HG03565 (cell line): Measurements from ENCODE around the gene PRODH2.
"Not testable (repeated sequence)": the region's sequence is repeated elsewhere in the genome, so short reads cannot be mapped to it uniquely, and the experiment has no call there.

Source experiments
- ATAC-seq: cut with Tn5 transposase; IDR thresholded peaks from one replicate; pipeline ENCODE4 v1.9.1; 2021; ENCODE audit warnings: mild to moderate bottlenecking, moderate library complexity; ENCODE audit not compliant: unreplicated experiment

Gene PRODH2

DNA sequence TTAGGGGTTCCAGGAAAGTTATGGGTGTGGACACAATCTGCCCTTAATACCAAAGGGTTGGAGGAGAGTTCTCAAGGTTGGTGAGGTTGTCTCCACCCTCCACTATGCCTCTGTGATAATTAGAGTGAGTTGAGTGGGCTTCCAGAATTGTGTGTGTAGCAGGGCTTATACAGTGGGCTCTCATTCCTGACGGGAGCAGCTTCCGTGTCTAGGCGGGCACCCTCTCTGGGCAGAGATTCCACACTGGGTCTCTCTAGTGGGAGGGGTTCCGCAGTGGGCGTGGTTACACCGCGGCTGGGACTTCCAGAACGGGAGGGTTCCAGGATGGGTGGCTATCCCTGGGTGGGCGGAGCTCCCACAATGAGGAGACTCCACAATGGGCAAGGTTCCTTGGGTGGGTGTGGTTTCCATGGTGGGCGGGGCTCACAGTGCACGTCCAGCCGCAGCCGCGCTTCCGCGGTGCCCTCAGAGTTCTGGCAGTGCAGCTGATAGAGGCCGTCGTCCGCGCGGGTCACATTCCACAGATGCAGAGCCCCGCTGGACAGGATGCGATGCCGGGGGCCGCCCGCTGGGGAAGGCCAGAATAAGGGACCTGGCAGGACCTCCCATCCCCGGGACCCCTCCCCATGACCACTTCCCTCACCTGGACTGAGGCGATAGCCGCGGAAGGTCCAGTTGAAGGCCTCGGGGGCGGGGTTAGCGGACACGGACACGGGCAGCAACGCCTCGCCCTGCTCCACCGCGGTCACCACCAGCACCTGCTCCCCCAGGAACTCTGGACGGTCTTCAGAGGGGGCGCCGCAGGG, 31.2 kb upstream of the PRODH2 start:
- no peak for ATAC-seq

DNA sequence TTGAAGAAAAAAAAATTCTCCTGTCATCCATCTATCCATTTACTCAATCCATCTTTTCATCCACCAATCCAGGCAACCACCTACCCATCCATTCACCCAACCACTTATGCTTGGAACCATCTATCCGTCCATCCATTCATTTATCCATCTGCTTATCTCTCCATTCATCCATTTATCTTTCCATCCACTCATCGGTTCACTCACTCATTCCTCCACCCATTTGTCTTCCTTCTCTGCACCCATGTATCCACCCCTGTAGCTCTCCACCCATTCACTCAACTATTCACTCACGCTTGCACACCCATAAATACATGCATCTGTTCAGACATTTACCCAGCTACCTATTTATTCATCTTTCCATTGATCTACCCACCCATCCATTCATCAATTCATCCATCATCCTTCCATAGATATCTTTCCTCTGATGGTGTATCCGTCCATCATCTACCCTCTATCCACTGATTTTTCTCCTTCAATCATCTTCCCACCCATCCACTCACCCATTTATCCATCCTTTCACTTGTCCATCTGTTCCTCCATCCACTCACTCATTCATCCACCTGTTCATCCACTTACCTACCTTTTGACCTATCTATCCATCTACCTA, 30.1 kb upstream of the PRODH2 start:
- ATAC-seq = no peak

DNA sequence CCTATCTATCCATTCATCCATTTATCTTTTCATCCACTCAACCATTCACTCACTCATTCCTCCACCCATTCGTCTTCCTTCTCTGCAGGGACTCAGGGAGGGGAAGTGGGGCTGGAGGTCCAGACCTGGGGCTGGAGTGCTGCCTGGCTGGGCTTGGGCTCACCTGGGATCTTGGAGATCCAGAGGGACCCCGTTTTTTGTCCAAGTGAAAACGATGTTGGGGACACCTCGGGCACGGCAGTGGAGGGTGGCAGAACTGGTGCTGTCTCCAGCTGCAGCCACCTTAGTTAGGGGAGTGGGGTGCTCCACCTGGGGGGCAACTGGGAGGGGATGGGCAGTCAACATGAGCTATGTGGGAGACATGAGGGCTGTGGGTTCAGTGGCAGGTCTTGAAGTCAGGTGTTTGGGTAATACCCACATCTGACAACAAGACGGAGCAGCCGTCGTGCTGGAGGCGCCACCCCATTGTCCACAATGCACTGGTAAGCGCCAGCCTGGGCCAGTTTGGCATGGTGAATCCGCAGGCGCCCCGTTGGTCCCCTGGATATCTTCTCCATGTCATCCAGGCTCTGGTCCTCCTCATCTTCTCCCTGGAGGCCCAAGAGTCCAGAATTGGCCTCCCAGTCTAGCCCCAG, 29.4 kb upstream of the PRODH2 start:
- ATAC-seq = no peak

DNA sequence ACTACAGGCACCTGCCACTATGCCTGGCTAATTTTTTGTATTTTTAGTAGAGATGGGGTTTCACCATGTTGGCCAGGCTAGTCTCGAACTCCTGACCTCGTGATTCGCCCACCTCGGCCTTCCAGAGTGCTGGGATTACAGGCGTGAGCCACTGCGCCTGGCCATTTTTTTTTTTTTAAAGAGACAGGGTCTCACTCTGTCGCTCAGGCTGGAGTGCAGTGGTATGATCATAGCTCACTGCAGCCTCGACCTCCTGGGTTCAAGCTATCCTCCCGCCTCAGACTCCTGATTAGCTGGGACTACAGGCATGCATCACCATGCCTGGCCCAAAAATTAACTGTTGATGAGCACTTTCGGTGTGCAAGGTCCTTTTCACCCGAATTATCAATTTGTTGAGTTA, 23.5 kb upstream of the PRODH2 start:
- ATAC-seq = not testable (repeated sequence)

DNA sequence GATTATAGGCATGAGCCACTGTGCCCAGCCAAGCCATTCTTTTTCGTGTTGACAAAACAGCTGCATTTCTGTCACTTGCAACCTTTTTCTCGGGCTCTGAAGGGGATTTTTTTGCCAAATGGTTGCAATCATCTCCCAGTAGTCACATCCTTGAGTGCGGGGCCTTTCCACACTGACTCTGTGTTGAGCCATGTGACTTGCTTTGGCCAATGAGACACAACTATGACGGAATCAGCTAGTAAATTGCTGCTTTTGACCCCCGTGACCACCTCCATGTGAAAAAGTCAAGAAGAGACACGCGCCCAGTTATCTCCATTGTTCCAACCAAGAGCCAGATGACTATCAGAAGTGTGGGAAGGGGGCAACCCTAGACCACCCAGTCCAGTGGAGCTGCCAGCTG, 21.3 kb upstream of the PRODH2 start:
- ATAC-seq = no peak

DNA sequence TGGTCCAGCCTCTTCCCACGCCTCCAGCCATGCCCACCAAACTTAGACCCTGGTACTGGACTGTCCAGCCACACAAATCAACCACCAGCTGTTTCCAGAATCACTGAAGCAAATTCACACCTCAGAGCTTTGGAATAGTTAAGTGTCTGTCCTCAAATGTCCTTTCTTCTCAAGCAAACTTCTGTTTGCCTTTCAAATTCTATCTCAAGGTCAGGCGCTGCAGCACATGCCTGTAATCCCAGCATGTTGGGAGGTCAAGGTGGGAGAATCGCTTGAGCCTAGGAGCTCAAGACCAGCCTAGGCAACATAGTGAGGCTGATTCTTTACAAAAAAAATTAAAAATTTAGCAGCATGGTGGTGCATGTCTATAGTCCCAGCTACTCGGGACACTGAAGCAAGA, 19.4 kb upstream of the PRODH2 start:
- ATAC-seq = no peak

DNA sequence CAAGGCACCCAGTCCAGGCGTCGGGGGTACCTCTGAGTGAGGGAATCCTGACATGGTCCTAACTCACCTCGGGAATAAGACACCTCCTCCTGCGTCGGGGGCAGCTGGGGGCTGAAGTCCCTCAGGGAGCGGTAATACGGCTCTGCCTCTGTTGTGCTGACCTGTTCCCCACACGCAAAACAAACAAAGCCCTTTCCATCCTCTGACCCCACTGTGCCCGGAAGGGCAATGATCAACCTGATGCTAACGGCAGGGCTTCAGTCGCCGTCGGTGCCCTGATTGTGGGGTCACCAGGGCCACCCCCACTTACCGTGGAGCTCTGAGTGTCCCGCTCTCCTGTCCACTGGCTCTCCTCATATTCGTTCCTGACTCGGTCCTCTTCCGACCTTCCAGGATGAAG, 18.3 kb upstream of the PRODH2 start:
- no peak for ATAC-seq

DNA sequence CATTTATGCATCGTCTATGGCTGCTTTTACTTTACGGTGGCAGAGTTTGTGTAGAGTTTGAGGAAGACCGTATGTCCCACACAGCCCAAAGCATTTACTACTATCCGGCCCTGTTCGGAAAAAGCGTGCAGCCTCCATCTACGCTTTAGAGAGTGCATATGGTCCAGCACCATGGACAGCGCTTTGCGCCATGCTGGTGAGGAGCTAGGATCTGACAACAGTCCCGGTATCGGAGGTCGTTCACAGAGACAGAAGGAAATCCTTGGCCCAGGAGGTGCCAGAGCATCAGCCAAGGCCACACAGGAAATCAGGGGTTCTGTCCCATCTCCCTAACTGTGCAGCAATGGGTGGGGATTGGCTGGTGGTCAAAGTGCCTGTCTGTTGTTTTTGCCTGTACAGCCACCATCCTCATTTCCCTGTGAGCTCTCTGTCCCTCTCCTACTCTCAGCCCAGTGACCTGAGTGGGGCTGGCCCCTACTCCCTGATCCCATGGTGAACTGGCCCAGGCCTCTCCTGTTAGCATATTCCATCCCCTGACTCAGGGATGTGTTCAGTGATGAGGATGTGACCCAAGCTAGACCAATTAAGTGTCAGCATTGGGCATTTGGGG, 16.2 kb upstream of the PRODH2 start:
- ATAC-seq = no peak

DNA sequence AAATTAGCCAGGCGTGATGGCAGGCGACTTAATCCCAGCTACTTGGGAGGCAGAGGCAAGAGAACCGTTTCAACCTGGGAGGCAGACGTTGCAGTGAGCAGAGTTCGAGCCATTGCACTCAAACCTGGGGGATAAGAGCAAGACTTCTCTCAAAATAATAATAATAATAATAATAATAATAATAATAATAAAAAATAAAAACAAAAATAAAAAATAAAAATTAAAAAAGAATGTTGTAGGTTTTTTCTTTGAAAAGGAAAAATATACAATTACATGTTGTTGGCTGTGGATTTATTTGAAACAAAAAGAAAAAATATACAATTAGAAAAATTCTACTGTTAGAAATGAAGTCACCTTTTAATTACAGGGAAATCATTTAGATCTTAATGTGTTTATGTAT, 11.5 kb upstream of the PRODH2 start:
- ATAC-seq = no peak

DNA sequence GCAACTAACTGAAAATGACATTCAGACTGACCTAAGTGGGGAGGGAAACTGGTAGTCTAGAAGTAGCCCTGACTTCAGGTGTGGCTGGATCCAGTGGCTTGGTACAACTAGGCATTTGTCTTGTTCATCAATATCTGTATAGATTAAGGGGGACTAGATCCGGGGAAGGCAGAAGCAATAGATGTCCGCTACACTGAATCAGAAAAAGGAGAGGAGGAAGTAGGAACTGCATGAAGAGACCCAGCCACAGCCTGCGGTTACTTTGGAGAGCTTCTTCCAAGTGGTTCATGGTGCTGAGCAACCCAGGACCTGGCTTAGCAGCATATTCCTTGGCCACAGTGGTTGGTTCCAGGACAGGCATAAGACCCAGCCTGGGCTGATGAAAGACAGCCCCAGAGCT, 9.9 kb upstream of the PRODH2 start:
- ATAC-seq = no peak

DNA sequence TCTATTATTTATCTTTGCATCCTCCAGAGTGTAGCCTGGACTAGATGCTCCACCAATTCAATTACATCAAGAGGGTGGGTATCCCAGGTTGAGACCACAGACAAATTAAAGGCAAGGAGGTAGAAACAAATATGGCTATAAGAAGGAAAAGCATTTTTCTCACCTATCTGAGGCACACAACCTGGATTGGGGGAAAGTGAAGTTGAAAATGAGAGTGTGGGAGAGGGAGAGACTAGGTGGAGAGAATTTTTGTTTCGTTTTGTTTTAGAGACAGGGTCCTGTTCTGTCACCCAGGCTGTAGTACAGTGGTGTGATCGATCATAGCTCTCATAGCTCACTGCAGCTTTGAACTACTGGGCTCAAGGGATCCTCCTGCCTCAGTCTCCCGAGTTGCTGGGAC, 5.8 kb upstream of the PRODH2 start:
- ATAC-seq = no peak

DNA sequence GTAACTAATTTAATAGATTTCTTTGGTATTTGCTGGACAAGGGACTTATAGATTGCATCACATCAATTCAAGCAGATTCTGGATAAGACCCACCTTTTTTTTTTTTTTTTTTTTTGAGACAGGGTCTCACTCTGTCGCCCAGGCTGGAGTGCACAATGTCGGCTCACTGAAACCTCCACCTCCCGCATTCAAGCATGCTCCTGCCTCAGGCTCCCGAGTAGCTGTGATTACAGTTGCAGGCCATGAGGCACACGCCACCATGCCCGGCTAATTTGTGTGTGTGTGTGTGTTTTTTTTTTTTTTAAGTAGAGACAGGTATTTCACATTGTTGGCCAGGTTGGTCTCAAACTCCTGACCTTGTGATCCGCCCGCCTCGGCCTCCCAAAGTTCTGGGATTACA, 4.2 kb upstream of the PRODH2 start:
- no peak for ATAC-seq

DNA sequence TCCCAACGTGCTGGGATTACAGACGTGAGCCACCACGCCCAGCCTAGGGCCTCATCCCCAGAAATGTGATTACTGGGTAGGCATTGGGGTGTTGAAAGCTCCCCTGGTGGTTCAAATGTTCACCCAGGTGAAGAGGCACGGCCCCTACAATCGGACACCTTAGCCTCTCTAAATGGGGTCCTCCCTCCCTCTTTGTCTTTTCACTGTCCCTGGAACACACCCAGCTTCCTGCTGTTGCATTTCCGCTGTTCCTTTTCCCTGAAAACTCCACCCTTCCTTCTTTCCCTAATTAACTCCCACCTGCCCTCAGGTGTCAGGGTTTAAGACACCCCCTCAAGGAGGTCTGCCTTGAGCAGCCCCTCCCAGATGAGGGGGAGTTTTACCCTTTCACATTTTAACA, 3.6 kb upstream of the PRODH2 start:
- ATAC-seq = no peak

DNA sequence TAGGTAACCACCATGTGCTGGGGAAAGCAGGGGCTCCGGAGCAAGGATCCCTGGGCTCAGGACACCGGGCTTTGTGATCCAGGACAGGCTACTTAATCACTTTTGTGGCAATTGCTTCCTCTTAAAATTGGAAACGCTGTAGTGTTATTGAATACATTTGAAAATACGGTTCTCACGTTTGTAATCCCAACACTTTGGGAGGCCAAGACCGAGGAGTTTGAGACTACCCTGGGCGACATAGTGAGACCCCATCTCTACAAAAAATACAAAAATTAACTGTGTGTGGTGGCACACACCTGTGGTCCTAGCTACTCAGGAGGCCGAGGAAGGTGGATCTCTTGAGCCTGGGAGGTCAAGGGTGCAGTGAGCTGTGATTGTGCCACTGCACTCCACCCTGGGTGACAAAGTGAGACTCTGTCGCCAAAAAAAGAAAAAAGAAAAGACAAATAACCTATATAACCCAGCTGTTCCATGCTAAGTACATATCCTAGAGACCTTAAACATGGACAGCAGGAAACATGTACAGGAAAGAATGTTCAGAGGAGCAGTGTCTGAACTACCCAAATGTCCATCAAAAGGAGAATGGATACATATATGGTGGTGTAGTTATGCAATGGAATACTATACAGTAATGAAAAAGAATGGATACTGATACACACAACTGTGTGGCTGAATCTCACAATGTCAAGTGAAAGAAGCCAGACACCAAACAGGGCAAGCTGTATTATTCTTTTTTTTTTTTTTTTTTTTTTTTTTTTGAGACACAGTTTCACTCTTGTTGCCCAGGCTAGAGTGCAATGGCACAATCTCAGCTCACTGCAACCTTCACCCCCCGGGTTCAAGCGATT, 622 bp upstream of the PRODH2 start:
- ATAC-seq = no peak

DNA sequence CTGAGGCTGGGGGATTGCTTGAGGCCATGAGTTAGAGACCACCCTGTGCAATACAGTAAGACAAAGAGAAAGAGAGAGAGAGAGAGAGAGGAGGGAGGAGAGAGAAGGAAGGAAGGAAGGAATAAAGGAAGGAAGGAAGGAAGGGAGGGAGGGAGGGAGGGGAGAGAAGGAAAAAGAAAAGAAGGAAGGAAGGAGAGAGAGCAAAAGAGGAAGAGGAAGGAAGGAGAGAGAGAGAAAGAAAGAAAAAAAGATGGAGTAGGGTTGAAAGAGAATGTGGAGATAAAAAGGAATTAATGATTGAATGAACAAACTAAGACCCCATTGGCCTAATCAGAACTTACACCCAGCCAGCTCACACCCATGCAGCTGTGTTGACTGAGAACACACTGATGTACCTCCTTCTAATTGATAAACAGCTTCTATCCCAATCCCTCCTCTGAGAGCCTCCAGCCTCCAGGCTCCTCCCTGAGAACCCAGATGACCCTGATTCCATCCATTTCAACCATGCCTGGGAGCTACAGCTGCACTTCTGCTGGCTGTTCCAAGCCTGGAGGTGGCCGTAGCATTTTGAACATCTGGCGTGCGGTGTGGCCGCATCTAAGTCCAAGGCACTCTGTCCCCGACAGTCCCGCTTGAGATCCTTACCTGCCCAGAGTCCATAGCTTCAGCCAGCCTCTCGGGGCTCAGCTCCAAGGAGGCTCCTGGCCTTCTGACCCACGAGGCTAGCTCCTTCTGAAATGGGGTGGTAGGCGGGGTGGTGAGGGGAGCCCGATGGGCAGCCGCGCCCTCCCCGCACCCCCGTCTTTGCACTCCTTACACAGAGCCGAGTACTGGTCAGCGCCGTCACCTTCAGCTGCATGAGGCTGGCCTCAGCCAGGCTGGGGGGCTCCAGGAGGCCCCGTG, 1.1 kb downstream of the PRODH2 start:
- ATAC-seq = no peak

DNA sequence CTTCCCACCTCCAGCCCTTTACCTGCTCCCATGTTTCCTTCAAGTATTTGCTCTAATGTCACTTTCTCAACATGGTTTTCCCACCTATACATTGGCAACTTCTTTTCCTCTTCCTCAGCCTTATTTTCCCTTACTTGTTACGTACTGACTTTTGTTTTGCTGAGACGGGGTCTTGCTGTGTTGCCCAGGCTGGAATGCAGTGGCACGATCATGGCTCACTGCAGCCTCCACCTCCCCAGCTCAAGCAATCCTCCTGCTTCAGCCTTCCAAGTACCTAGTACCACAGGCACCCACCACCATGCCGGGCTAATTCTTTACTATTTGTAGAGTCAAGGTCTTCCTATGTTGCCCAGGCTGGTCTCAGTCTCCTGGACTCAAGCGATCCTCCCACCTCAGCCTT, 5.0 kb downstream of the PRODH2 start:
- no peak for ATAC-seq

DNA sequence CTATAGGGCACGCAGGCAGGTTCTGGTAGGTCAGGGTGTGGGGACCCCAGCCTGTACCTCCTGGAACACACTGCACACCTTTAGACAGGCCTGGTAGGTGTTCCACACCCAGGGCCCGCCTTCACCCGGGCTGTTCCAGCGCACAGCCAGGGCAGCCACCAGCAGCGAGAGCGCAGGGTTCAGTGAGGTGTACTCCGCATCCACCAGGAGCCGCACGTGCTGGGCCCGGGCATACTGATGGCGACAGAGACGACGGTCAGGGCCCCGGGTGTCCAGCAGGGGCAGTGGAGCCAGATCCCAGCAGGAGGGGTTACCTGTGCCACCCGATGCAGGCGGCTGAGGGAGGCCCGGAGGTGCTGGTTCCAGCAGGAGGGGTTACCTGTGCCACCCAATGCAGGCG, 6.0 kb downstream of the PRODH2 start:
- ATAC-seq = no peak

DNA sequence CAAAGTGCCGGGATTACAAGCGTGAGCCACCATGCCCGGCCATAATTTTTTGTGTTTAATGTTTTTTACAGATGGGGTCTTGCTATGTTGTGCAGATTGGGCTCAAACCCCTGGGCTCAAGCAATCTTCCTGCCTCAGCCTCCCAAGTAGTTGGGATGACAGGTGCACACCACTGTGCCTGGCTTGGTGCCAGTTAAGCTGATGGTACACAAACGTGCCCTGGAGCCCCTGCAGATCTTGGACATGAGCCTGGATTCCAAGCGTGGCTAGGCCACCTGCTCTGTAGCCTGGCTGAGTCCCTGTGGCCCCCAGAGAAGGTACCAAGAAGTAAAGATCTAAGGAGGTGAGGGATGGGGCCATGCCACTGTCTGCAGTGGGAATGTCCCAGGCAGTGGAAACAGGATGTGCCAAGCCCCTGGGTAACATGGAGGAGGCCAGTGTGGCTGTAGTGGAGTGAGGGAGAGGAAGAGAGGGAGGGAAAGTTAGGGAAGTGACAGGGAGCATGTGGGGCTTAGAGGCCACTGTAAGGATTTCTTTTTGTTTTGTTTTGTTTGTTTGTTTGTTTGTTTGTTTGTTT, 7.0 kb downstream of the PRODH2 start:
- no peak for ATAC-seq

DNA sequence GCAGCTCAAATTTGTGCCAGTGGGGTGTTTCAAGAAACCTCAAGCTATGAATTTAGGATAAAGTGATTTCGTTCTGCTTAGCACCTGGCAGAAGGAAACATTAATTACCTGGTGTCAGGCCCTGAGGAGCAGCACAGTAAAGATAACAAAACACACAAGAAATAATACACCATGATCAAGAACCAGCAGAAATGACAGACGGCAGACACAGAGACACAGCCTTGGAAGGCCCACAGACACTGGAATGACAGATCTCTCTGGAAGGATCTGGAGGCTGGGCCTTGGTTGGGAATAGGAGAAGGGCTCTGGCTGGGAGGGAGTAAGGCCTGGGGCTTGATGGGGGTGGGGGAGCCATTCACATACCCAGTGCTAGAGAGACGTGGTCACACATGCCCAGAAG, 10.8 kb downstream of the PRODH2 start:
- no peak for ATAC-seq

DNA sequence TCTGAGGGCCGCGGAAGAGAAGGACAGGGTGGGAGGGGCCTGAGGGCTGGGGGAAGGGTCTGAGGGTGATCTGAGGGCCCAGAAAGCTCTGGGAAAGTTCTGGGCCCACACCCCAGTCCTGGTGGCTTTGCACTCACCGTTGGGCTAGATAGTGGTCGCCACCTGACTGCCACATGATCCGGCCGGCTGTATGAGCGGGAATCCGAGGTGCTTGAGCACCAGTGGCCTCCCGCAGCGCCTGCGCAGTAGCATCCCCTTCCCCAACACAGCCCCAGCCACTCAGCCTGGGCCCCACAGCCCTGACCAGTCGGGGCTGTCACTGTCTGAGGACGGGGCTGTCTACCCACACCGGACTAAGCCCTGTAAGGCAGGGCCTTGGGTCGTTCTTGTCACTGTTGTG, 15.0 kb downstream of the PRODH2 start:
- ATAC-seq = no peak
